HFFc6 (cell line): ENCODE measurements around the gene FAP. TPM values are rescaled to one million over a fixed set of nuclear protein-coding genes. Genes with fewer than 3 reads are reported as not detected.
A peak's percentile ranks its signal among the peaks of the same experiment; 100 is the strongest.

Experiments
- DNase-seq: peaks from one replicate; pipeline ENCODE4 v3.0.0-alpha.2; 2018
- H3K27ac Mint-ChIP-seq: 2 replicates; pipeline ENCODE4 v1.8.0; 2020; ENCODE audit warnings: mild to moderate bottlenecking, mixed read lengths
- H3K27me3 Mint-ChIP-seq: 2 replicates; pipeline ENCODE4 v1.8.0; 2021; ENCODE audit warnings: mild to moderate bottlenecking, moderate library complexity, mixed read lengths; ENCODE audit not compliant: insufficient read depth
- H3K36me3 Mint-ChIP-seq: 2 replicates; pipeline ENCODE4 v1.8.0; 2021; ENCODE audit warnings: low read depth, mixed read lengths
- H3K4me1 Mint-ChIP-seq: 2 replicates; pipeline ENCODE4 v1.8.0; 2020; ENCODE audit warnings: low read depth, mixed read lengths
- H3K4me3 Mint-ChIP-seq: 2 replicates; pipeline ENCODE4 v1.8.0; 2020; ENCODE audit warnings: mild to moderate bottlenecking, moderate library complexity, mixed read lengths
- H3K9me3 Mint-ChIP-seq: 2 replicates; pipeline ENCODE4 v1.8.0; 2020; ENCODE audit warnings: mild to moderate bottlenecking, mixed read lengths
- total RNA-seq, 6 experiments: library from RNA; stranded (reverse); fragmentation: NEBNext Ultra II Directional; extraction: Animal tissue kit (Norgen Biotek cat#: 25700); gene quantifications; 2 replicates in 1 of 6; 3 replicates in 5 of 6; pipeline ENCODE4 v1.2.3, GENCODE V29; 2021
- TF ChIP-seq, protein P1 (sequence below): fragments of 200-600 bp; sonication (generic); IDR thresholded peaks from 2 replicates; pipeline ENCODE4 v1.5.0; 2021; ENCODE audit warnings: antibody characterized with exemption, mild to moderate bottlenecking

The FAP gene
- total RNA-seq, 6 experiments from 2014 or later = 62.6 to 101 (median 67.0) TPM

DNA sequence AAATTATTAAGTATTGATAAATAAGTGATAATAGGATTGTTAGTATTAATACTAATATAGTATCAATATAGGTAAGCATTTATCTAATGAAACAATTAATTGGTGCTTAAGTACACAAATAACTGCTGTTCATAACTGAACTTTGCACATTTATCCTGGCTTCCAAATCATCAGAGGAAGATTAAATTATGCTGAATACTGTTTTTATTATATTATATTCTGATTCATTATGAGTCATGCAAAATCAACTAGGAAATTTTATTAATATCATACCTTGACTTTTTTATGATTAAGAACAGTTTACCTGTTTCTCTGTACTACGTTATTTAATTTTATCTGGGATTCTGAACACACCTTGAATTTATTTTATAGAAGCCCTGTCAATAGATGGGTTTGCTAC, 42.6 kb downstream of the FAP start:
- Mint-ChIP-seq H3K27me3 (no peaks in the 10 kb centered on the region; the same call in none of the 2 replicates), H3K9me3 (no peaks in the 10 kb centered on the region), H3K4me3 (no peak overlapping the region), H3K36me3 (peaks cover 54% of the 10 kb centered on the region), H3K4me1 (peaks cover 43% of the 10 kb centered on the region), H3K27ac (no peak overlapping the region)
- no peak for DNase-seq
- TF ChIP-seq, protein P1, sequence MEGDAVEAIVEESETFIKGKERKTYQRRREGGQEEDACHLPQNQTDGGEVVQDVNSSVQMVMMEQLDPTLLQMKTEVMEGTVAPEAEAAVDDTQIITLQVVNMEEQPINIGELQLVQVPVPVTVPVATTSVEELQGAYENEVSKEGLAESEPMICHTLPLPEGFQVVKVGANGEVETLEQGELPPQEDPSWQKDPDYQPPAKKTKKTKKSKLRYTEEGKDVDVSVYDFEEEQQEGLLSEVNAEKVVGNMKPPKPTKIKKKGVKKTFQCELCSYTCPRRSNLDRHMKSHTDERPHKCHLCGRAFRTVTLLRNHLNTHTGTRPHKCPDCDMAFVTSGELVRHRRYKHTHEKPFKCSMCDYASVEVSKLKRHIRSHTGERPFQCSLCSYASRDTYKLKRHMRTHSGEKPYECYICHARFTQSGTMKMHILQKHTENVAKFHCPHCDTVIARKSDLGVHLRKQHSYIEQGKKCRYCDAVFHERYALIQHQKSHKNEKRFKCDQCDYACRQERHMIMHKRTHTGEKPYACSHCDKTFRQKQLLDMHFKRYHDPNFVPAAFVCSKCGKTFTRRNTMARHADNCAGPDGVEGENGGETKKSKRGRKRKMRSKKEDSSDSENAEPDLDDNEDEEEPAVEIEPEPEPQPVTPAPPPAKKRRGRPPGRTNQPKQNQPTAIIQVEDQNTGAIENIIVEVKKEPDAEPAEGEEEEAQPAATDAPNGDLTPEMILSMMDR = no peak

DNA sequence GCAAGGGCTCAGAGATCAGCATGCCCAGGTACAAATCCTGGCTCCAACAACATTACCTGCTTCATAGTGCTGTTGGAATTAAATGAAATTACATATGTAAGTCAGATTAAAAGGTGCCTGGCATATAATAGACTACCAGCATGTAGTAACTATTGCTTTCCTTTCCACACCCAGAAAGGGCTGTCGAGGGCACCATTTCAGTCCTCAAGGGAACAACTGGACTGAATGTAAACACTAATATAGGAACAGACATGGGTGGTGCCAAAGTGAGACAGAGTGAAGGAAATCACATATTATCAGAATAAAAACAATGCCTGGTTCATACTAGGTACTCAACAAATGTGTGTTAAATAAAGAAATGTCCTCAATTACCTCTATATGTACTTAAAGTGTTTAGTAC, 43.3 kb downstream of the FAP start:
- no peak overlapping the region for H3K4me3 Mint-ChIP-seq
- no peaks in the 10 kb centered on the region; the same call in 1 of the 2 replicates for H3K27me3 Mint-ChIP-seq
- TF ChIP-seq, protein P1 = no peak
- H3K36me3 Mint-ChIP-seq = peaks cover 57% of the 10 kb centered on the region
- H3K27ac Mint-ChIP-seq = no peak overlapping the region
- DNase-seq = no peak
- peaks cover 43% of the 10 kb centered on the region for H3K4me1 Mint-ChIP-seq
- H3K9me3 Mint-ChIP-seq = no peaks in the 10 kb centered on the region

DNA sequence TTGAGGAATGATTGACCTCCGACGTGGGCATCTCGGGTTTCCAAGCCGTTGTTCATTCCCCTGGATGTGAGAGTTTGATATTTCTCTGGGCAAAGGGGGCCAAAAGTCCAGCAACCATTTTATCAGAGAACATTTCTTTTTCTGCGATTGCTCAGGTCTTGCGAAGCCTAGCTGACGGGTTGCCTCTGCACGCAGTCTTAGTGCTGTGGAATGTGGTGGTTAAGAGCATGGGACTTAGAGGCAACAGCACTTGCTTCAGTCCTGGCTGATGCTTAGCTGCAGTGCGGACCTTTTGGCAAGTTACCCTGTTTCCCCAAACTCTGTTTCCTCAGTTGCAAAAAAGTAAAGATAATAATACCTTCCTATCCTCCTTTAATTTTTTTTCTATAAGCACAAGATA, 45.0 kb downstream of the FAP start:
- peak overlapping the region; percentile 85 for H3K27ac Mint-ChIP-seq
- H3K9me3 Mint-ChIP-seq = no peaks in the 10 kb centered on the region
- H3K36me3 Mint-ChIP-seq = peaks cover 64% of the 10 kb centered on the region
- no peak overlapping the region for H3K4me3 Mint-ChIP-seq
- TF ChIP-seq, protein P1 = no peak
- peaks cover 43% of the 10 kb centered on the region for H3K4me1 Mint-ChIP-seq
- H3K27me3 Mint-ChIP-seq = no peaks in the 10 kb centered on the region; the same call in 1 of the 2 replicates
- DNase-seq = no peak

DNA sequence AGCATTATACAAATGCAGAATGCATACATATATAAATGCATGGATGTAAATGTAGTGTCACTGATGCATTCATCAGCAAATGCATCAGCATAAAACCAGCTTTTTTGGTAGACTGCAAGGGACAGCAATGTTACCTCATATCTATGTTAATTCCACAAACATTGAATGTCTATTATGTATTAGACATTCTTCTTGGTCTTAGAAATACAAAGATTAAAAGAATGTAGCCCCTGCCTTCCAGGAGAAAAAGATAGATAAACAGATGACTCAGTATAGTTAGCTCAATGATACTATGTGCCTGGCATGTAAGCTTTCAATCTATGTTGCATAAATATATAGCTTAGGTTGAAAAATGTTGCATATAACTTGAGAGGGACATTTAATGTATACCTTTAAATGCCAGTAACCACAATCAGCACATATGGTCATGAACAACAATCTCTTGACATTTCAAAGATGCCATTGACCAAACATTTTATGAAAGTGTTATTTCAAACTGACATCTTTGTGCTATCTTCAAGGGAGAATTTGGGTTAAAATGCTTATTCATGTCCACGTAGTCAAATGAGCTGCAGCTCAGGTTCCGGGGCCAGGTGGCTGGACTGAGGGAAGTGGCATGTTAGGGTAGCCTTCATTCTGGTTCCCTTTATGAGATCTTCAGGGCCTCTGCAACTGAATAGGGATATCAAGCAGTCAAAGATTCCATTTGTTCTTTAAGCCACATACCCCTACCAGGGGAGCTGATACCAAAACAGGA, 46.0 kb downstream of the FAP start:
- H3K27ac Mint-ChIP-seq = peak overlapping the region; percentile 85
- peaks cover 43% of the 10 kb centered on the region for H3K4me1 Mint-ChIP-seq
- H3K36me3 Mint-ChIP-seq = peaks cover 74% of the 10 kb centered on the region
- peak overlapping the region; percentile 60 for H3K4me3 Mint-ChIP-seq
- no peaks in the 10 kb centered on the region for H3K9me3 Mint-ChIP-seq
- DNase-seq = peak; percentile 64
- TF ChIP-seq, protein P1 = no peak
- no peaks in the 10 kb centered on the region; the same call in 1 of the 2 replicates for H3K27me3 Mint-ChIP-seq

DNA sequence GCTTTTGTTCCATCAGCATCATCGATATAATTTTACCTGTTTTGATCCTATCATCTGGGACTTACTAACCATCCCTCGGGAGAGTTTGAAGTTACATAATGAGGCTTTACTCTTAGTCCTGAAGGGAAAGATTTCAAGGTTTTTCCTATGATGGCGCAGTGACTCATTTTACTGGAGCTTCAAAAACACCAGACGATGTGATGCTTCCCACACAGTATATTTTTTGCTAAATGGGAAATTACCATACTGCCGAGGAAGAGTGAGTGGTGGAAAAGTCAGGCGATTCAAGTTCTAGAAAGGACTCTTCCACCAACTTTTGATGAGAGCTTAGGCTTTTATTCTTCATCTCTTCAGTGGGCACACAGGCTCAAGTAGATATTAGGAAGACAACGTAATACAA, 46.6 kb downstream of the FAP start:
- H3K27ac Mint-ChIP-seq = peak overlapping the region; percentile 85
- TF ChIP-seq, protein P1 = no peak
- H3K36me3 Mint-ChIP-seq = peaks cover 76% of the 10 kb centered on the region
- H3K9me3 Mint-ChIP-seq = no peaks in the 10 kb centered on the region
- peaks cover 43% of the 10 kb centered on the region for H3K4me1 Mint-ChIP-seq
- peak overlapping the region; percentile 60 for H3K4me3 Mint-ChIP-seq
- DNase-seq = peak; percentile 67
- H3K27me3 Mint-ChIP-seq = no peaks in the 10 kb centered on the region; the same call in none of the 2 replicates
